ENCODE data around the gene LAMC3.

- TF ChIP-seq CTCF (IDR thresholded peaks at IDR 0.05) (no peak), POLR2A (IDR thresholded peaks at IDR 0.05) (no peak)
Observed at GRCh38 chr9:130982636-130983358, 26.2 kb upstream of the LAMC3 start.
